Activated T-cell treated with anti-CD3 and anti-CD28 coated beads, Interleukin-2, amount 50 U/mL, for 1 hour (primary cell): Measurements from ENCODE around the gene LCE2A.
"Not testable (repeated sequence)": the region's sequence is repeated elsewhere in the genome, so short reads cannot be mapped to it uniquely, and the experiment has no call there.

ENCODE experiments used
- DNase-seq: peaks from one replicate; pipeline ENCODE4 v3.0.0-alpha.2; 2020

The LCE2A gene, protein sequence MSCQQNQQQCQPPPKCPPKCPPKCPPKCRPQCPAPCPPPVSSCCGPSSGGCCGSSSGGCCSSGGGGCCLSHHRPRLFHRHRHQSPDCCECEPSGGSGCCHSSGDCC

DNA sequence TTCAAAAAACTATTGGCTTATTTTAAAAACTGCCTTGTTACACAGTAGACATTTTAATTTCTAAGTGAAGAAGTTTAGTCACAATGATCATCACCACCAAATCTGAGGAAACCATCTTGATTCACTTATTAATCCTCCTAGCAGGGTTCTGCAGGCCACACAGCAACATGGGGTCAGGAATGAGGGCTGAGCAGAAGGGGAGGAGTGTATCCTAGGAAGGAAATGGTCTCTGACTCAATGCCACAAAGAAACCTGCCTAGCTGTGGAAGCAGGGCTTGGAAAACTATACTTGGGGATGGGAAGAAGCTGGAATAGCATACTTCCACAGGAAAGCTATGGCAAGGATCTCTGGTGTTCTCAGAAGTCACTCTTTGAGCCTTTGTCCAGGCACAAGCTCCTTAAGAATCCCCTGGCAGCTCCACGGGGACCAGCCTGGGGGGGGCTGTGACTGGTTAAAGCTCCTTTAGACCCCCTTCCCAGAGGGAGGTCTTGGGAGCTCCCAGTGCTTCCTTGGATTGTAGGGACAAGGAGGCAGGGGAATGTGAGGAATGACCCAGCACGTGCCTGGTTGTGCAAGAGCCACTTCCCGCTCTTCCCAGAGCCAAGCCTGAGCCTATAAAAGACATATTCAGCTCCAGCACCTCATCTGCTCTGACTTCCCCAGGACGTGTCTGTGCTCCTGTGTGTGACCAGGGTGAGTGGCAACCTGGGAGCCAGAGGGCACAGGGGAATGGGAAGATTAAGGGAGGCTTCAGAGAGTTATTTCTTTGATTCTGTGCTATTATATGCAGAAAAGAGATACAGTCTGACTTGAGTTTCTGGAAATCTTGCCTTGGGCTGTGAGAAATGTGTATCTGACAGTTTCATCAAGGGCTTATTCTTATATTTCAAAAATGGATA is at the start of gene LCE2A:
Gene LCE2A (plus strand): TSS at position 645 of the 900 bp plus-strand sequence. CDS start 557 bp downstream, outside the sequence.
- DNase-seq, result no peak

DNA sequence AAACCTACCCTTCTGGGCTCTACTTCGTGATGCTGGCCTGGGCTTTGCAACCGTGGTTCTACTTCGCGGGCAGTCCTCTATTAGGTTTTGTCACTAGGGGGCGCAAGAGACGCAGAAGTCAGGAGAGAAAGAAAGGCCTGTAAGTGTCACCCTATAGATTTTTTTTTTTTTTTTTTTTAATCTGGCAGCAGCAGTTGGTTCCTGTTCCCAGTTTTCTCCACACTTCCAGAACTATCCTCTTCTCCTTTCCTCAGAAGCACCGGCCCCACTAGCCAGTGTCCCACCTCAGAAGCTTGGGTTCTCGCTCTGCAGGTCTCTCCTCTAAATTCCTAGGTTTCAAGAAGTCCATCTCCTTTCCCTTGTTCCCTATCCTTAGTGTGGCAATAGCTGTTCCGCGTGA is 44.0 kb upstream of the LCE2A start:
- peak; percentile 20 for DNase-seq

DNA sequence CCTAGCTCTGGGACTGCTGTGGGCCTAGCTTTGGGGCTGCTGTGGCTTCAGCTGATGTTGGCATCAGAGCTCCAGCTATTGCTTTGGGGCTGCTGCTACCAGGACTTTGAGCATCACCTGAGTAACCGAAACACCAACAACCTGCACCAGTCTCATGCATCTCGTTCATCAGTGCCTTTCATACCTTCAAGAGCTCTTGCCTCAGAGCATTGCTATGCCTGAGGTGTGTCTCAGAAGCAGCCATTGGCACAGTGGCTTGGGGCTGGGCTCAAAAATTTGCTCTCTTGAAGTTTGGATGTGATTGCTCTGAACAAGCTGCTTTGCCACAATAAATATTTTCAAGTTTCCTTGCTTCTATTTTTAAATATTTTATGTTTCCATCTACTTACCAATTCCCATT is 41.7 kb upstream of the LCE2A start:
- DNase-seq, result no peak

DNA sequence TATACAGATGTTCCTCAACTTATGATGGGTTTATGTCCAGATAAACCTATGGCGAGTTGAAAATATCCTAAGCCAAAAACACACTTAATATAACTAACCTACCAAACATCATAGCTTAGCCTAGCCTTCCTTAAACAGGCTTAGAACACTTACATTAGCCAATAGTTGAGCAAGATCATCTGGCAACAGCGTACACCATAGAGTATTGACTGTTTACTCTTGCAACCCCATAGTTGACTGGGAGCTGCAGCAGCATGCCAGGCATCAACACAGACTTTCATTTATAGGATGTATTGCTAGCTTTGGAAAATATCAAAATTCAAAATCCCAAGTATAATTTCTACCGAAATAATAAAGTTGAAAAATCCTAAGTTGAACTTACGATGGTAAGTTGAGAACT is 40.5 kb upstream of the LCE2A start:
- DNase-seq, result no peak

DNA sequence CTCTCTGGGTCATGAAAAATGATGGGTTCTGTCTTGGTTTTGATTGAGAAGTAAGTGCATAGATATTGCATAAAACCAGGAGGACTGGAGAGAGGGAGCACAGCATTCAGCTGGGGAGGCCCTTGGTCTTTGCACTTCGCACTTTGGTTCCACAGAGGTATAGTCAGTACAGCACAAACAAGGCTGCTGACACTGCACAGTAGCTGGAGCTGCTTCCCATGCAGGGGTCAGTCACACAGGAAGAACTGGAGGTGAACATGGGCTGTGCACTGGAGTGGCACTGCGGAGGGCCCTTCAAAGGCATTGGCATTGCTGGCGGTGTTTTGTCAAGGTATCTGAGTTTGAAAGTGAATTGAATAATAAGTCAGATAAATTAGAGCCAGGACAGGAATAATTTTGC is 39.5 kb upstream of the LCE2A start:
- no peak for DNase-seq

DNA sequence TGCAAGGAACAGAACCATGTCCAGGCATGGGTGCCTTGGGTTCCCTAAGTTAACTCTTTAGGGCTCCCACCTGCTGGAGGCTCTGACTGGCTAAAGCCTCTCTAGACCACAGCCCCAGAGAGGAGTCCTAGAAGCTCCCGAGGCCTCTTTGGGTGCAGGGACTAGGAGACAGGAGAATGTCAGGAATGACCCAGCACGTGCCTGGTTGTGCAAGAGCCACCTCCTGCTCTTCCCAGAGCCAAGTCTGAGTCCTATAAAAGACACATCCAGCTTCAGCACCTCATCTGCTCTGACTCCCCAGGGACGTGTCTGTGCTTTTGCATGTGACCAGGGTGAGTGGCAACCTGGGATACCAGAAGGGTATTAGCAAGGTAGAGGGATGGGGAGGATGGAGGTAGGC is 35.0 kb upstream of the LCE2A start, which contains the start of gene LCE2D:
Gene LCE2D (plus strand): TSS at position 283 of the 400 bp plus-strand sequence. CDS start 726 bp downstream, outside the sequence.
- no peak for DNase-seq

DNA sequence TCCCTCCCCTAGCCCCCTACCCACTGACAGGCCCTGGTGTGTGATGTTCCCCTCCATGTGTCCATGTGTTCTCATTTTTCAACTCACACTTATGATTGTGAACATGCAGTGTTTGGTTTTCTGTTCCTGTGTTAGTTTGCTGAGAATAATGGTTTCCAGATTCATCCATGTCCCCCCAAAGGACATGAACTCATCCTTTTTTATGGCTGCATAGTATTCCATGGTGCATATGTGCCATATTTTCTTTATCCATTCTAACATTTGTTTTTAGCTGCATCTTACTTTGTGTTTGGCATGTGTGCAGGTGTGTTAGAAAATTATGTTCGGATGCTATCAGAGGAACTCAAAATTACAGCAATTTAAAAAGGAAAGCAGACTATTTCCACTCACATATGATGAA is 32.0 kb upstream of the LCE2A start:
- DNase-seq, result not testable (repeated sequence)

DNA sequence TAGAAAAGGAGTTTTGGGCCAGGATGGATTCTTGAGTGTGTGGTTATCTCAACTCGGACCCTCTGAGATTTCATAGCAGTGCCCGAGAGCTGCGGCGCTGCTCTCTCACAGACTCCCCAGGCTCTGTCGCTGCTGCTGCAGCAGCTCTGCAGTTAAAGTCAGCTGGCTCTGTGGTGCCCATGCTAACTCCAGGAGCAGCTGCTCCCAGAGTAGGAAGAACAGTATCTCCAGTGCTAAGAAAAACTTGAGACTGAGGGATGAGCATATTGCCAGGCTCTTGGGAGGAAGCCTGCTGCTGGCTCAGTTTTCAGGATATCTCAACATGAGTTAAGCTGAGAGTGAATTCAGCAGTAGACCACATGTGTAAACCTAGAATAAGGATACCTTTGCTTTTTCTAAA is 30.5 kb upstream of the LCE2A start:
- no peak for DNase-seq

DNA sequence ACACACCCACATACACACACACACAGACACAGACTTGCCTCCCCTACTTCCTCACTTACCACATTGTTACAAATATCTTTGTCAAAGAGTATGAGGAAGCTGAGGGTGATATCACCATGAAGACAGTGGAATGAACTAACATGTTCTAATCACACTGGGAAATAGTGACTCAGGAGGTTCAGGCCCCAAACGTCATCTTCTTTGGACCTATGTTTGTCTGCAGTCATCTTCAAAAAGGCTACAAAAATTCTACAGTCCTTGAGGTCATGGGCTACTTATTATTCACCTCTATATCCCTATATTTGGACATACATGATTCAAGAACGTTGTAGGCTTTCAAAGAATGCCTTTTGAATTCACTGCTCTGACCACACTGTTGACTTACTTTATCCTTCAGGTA is 25.1 kb upstream of the LCE2A start:
- no peak for DNase-seq

DNA sequence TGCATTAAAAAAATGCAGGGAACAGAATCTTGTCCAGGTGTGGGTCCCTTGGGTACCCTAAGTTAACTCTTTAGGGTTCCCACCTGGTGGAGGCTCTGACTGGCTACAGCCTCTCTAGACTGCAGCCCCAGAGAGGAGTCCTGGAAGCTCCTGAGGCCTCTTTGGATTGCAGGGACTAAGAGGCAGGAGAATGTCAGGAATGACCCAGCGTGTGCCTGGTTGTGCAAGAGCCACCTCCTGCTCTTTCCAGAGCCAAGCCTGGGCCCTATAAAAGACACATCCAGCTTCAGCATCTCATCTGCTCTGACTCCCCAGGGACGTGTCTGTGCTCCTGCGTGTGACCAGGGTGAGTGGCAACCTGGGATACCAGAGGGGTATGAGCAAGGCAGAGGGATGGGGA is 23.2 kb upstream of the LCE2A start, which contains the start of gene LCE2C:
Gene LCE2C (plus strand): TSS at position 297 of the 400 bp plus-strand sequence. CDS start 737 bp downstream, outside the sequence.
- DNase-seq, result not testable (repeated sequence)

DNA sequence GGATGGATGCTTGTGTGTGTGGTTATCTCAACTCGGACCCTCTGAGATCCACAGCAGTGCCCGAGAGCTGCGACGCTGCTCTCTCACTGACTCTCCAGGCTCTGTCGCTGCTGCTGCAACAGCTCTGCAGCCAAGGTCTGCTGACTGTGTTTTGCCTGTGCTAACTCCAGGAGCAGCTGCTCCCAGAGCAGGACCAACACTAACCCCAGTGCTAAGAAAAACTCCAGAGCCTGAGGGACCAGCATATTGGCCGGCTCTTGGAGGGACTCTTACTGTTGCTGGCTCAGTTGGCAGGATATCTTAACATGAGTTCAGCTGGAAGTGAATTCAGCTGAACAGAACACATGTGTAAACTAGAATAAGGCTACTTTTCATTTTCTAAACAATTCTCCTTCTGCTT is 18.7 kb upstream of the LCE2A start:
- DNase-seq, result no peak

DNA sequence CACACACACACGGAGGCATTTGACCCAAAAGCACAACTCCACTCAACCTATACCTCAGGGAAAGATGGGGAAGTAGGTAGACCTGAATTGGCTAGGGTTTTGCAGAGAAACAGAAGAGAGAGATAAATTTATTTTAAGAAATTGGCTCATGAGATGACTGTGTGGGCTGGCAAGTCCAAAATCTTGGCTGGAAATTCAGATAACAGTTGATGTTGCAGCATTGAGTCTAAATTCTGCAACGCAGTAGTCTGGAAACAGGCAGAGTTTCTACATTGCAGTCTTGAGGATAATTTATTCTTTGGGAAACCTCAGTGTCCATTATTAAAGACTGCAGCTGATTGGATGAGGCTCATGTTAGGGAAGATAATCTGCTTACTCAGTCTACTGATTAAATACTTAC is 16.5 kb upstream of the LCE2A start:
- DNase-seq, result no peak

DNA sequence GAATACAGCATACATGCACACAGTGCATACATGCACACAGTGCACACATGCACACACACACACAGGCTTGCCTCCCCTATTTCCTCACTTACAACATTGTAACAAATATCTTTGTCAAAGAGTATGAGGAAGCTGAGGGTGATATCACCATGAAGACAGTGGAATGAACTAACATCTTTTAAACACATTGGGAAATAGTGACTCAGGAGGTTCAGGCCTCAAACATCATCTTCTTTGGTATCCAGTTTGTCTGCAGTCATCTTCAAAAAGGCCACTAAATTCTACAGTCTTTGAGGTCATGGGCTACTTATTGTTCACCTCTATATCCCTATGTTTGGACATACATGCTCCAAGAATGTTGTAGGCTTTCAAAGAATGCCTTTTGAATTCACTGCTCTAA is 14.3 kb upstream of the LCE2A start:
- no peak for DNase-seq

DNA sequence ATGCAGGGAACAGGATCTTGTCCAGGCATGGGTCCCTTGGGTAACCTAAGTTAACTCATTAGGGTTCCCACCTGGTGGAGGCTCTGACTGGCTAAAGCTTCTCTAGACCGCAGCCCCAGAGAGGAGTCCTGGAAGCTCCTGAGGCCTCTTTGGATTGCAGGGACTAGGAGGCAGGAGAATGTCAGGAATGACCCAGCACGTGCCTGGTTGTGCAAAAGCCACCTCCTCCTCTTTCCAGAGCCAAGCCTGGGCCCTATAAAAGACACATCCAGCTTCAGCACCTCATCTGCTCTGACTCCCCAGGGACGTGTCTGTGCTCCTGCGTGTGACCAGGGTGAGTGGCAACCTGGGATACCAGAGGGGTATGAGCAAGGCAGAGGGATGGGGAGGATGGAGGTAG is 12.3 kb upstream of the LCE2A start, which contains the start of gene LCE2B:
Gene LCE2B (plus strand): TSS at position 301 of the 400 bp plus-strand sequence. CDS start 721 bp downstream, outside the sequence.
- DNase-seq, result not testable (repeated sequence)

DNA sequence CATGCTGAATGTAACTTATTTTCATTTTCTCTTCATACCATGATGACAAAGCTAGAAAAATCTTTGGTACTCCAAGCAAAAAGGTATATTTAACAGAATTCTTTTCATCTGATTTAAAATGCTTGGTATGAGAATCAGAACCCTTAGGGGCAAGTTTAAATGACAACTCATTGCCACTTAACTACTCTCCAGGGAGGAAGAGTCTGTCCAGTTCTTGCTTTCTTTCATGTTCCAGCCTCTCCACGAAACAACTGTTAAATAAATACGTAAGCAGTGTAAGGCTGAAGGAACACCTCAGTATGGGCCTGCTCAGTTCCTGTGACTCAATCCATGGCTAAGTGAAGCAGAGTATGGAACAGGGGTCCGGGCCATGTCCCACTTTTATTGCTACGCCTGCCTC is 1.6 kb downstream of the LCE2A start:
- no peak for DNase-seq

DNA sequence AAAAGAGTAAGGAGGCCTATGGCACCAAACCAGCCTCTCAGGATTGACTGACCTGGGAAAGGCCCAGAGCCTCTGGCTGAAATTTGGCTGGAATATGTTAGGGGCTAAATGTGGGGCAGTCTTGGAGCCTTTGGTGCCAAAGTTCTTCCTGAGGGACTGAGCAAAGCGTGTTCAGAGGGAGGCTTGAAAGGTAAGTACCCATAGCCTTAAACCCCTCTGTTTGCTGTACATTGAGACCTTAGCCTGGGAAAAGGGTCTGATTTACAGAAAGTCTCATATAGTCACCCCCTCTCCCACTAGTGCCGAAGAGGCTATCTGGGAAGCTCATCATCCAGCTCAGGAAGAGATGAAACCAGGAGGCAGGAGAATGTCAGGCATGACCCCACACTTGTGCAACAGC is 9.7 kb downstream of the LCE2A start, which contains the start of gene LCE4A:
Gene LCE4A (plus strand): TSS at position 301 of the 400 bp plus-strand sequence. CDS start 916 bp downstream, outside the sequence.
- no peak for DNase-seq

DNA sequence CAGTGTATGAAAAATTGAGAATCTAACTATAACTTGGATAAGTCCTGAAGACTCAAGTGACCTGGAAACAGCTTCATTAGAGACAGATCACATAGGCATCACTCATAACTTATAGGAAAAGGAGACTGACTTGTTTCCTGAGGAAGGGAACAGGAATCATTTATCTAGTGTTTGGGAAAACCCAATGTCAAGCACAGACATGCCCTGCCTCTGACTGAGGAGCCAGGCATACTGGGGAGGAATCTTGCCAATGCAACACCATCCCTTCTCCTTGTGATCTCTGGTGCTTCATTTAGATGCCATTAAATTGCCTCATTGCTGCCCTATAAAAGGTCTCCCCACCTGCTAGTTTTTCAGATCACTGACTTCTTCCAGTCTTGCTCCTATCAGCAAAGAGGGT is 20.1 kb downstream of the LCE2A start:
- no peak for DNase-seq

DNA sequence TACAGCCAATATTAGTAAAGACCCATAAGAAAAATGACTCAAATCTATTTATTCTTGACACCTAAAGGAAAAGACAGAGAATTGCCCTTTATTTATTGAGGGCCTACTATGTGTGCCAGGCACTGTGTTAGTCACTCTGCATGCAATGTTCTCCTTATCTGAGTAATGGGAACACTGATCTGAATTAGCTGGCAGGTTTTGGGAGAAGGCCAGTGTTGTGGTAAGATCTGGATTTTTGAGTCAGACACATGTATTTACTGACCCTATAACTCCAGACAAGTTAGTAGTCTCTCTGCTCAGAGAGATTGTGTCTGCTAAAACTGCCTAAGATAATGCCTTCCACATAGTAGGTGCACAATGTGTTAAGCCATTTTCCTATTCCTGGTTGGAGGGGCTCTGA is 27.1 kb downstream of the LCE2A start:
- DNase-seq, result no peak

DNA sequence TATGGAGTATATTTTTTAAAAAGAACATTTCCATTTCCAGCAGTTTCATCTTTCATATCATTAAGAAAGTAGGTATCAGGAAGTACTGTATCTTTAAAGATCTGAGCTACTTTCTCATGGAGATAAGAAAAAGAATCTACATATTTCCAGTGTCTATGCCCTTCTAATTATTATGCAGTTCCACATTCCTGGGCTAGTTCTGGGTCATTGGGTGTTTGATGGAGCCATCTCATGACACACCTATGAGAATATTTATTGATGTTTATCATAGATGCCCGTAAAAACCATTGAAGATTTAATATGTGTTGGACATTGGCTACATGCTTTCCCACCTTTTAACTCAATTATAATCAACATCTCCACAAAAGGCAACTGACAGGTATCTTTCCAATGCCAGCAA is 30.8 kb downstream of the LCE2A start:
- DNase-seq, result no peak

DNA sequence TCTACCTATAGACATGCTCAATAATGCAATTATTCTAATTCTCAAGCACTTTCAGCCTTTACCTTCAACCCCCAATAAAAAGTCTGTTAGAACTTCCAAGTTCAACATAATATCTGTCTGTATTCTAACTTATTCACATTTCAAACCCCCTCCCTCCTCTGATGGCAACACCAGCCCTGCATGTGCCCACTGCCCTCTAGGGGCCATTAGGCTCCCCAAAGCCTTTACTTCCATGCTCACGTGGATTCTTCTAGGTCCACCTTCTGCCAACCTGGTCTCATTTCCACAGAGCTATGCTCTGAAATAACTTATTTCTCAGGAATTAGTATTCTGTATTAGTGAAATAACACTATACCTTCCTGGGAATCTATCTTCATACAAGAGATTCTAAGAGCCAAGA is 37.5 kb downstream of the LCE2A start:
- no peak for DNase-seq

DNA sequence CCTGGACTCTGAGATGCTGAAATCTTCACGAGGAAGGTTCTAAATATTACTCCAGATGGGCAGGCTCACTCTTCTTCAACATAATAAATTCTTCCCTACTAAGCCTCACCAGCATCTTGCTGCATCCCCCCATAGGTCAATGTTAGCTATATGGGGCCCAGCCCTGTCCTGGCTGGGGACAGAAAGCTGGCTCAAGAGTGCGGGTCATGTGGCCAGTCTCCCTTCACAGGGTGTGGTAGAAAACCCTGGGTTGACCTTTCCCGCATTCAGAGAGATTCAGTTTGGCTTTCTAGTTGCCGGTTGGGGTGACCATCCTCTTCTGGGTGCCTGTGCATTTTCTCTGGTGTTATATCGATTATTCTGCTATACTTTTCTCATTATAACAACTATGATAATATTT is 39.9 kb downstream of the LCE2A start:
- no peak for DNase-seq

DNA sequence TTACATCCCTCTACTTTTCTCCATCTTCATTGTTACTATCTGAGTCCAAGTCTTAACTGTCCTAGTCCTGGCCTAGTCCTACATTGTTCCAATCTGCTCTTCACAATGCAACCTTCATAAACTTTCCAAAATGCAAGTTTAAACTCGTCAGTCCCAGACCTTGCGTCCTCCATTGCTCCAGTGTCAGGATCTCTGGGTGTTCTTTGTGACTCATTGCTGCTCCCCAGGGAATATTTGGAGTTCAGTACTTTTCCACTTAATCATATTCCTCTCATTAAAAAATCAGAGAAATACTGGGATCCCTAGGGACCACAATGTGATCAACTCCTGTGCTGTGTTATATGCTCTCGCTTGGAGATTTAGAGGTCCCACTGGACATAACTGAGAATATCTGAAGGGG is 41.7 kb downstream of the LCE2A start:
- no peak for DNase-seq

DNA sequence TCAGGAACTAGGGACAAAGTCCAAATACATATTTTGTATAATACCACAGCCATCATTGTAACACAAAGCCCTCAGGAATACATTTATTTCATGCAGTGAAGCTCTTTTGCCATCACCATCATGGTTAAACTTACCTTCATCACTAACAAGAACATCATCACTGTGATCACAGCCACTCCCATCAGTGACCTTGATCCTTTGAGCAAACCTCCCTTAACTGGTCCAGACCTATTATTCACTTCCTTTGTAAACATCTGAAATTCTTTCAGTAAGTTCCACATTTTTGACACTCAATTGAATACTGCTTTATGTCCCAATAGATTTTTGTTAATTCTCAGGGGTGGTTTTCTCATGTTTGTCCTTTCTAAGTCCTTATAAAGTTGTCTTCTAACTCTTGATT is 43.5 kb downstream of the LCE2A start:
- no peak for DNase-seq
